ENCODE data around the gene SPATA18. TPM values are rescaled to one million over a fixed set of nuclear protein-coding genes. Genes with fewer than 3 reads are reported as not detected.
A peak's percentile ranks its signal among the peaks of the same experiment; 100 is the strongest.
"Not testable (repeated sequence)": the region's sequence is repeated elsewhere in the genome, so short reads cannot be mapped to it uniquely, and the experiment has no call there.

Gene SPATA18
- total and polyA plus RNA-seq, 12 donors = 0.16 to 2.0 (median 1.3) TPM

GRCh38 chr4:52137152-52137551 lies 86.0 kb downstream of the SPATA18 start:
- H3K27me3 ChIP-seq = peaks cover 0 to 12% (median 0%) of the 10 kb centered on the region in 7 donors
- H3K4me1 ChIP-seq; ATAC-seq; DNase-seq; intact Hi-C loops (cut with DNase I); H3K4me3 ChIP-seq; H3K36me3 ChIP-seq; H3K27ac ChIP-seq: not testable (repeated sequence)
- WGBS, 2 donors = 28 to 45% methylated on average over 1 of the region's 1 CpG
- peaks cover 0 to 12% (median 0%) of the 10 kb centered on the region in 11 donors for H3K9me3 ChIP-seq
- TF ChIP-seq, protein P1, sequence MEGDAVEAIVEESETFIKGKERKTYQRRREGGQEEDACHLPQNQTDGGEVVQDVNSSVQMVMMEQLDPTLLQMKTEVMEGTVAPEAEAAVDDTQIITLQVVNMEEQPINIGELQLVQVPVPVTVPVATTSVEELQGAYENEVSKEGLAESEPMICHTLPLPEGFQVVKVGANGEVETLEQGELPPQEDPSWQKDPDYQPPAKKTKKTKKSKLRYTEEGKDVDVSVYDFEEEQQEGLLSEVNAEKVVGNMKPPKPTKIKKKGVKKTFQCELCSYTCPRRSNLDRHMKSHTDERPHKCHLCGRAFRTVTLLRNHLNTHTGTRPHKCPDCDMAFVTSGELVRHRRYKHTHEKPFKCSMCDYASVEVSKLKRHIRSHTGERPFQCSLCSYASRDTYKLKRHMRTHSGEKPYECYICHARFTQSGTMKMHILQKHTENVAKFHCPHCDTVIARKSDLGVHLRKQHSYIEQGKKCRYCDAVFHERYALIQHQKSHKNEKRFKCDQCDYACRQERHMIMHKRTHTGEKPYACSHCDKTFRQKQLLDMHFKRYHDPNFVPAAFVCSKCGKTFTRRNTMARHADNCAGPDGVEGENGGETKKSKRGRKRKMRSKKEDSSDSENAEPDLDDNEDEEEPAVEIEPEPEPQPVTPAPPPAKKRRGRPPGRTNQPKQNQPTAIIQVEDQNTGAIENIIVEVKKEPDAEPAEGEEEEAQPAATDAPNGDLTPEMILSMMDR (IDR thresholded peaks at IDR 0.05) = peak in 2 of 9 donors; percentile 9 to 21

DNA sequence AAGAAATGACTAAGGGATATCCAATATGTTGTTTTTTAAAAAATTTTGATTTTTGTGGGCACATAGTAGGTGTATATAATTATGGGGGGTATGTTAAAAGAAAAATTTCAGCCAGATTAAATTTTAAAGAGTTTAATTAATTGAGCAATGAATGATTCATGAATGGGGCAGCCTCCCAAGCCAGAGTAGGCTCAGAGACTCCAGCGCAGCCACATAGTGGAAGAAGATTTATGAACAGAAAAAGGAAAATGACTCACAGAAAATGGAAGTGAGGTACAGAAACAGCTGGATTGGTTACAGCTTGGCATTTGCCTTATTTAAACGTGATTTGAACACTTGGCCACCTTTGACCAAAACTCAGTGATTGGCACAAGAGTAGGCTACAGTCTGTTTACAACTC lies 91.7 kb downstream of the SPATA18 start:
- H3K4me3 ChIP-seq = no peak overlapping the region
- H3K4me1 ChIP-seq = no peaks in the 10 kb centered on the region
- peaks cover 0 to 12% (median 0%) of the 10 kb centered on the region in 11 donors for H3K9me3 ChIP-seq
- no peak overlapping the region for H3K27ac ChIP-seq
- no peak for DNase-seq
- intact Hi-C loops (cut with DNase I) = no loop called here
- TF ChIP-seq, protein P1 (IDR thresholded peaks at IDR 0.05) = no peak
- peaks cover 0 to 4% (median 0%) of the 10 kb centered on the region in 7 donors for H3K27me3 ChIP-seq
- WGBS, 2 donors = 75 to 86% methylated on average over 2 of the region's 2 CpGs
- no peak for ATAC-seq
- H3K36me3 ChIP-seq = no peaks in the 10 kb centered on the region

DNA sequence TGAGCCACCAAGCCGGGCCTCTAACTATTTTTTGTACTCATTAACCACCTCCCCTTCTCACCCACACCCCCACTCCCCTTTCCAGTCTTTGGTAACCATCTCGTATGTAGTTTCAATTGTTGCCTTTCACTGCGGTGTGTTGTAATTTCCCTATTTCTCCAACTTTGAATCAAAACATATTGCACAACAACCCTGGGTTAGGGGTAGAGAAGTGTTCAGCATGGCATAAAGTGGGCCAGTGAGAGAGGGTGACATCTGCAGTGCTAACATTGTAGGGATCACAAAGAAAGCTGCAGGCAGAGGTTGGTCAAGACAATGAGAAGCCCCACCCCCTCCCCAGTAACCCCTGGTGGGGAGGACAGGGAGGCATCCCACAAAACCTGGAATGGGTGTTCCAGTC lies 92.7 kb downstream of the SPATA18 start:
- H3K4me1 ChIP-seq = no peaks in the 10 kb centered on the region
- WGBS, 2 donors = 84 to 85% methylated on average over 3 of the region's 3 CpGs
- DNase-seq (no peak), ATAC-seq (no peak)
- no peak overlapping the region for H3K27ac ChIP-seq
- no peaks in the 10 kb centered on the region for H3K36me3 ChIP-seq
- H3K9me3 ChIP-seq = peaks cover 0 to 12% (median 0%) of the 10 kb centered on the region in 11 donors
- H3K27me3 ChIP-seq = peaks cover 0 to 8% (median 0%) of the 10 kb centered on the region in 7 donors
- TF ChIP-seq, protein P1 (IDR thresholded peaks at IDR 0.05) = no peak
- H3K4me3 ChIP-seq = no peak overlapping the region
- intact Hi-C loops (cut with DNase I) = no loop called here

DNA sequence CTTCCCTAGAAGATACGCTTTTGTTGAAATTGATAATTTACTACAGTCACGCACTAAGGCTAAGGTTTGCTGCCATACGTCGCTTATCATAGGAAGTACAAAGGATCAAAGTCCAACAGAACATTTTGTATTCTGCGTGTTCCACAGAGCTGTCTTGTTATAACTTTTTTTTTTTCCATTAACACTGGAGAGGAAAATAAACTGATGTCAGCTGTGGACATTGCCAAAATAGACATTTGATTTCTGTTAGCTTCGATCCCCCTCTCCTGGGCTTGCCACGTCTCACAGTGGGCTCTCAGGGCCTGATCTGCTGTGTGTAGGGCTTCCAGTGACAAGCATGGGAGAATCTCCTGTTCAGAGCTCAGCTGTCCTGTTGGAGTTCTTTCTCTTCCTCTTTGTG lies 93.3 kb downstream of the SPATA18 start:
- peaks cover 0 to 8% (median 0%) of the 10 kb centered on the region in 7 donors for H3K27me3 ChIP-seq
- 70 to 75% methylated on average over 7 of the region's 7 CpGs for WGBS, 2 donors
- TF ChIP-seq, protein P1 (IDR thresholded peaks at IDR 0.05) = no peak
- no peaks in the 10 kb centered on the region for H3K4me1 ChIP-seq
- intact Hi-C loops (cut with DNase I) = no loop called here
- H3K9me3 ChIP-seq = peaks cover 0 to 12% (median 0%) of the 10 kb centered on the region in 11 donors
- no peaks in the 10 kb centered on the region for H3K36me3 ChIP-seq
- ATAC-seq (peak in 3 of 8 donors; percentile 17 to 63 (median 39)), DNase-seq (no peak)
- H3K27ac ChIP-seq = no peak overlapping the region
- H3K4me3 ChIP-seq = no peak overlapping the region

Other genes starting within 250 kb of the SPATA18 start
- 10 to 100 TPM; 30.6 to 48.7 (median 37.6) TPM for gene DCUN1D4, start 208.2 kb upstream of the SPATA18 start, total RNA-seq
- 10 to 100 TPM; 11.0 to 21.1 TPM for gene DCUN1D4, start 208.2 kb upstream of the SPATA18 start, polyA plus RNA-seq
- under 1 TPM in 9 of 10 donors, not detected in 1; 0.08 to 0.57 (median 0.26) TPM for gene LRRC66, start 30.9 kb upstream of the SPATA18 start, total RNA-seq
- 1 to 10 TPM in 1 of 2 donors, under 1 TPM in 1; 0.16 to 1.5 TPM for gene LRRC66, start 30.9 kb upstream of the SPATA18 start, polyA plus RNA-seq
- 100 to 1,000 TPM in 2 of 10 donors, 10 to 100 TPM in 8; 75.9 to 124 (median 91.8) TPM for gene SGCB, start 13.0 kb upstream of the SPATA18 start, total RNA-seq
- 10 to 100 TPM; 14.3 to 19.9 TPM for gene SGCB, start 13.0 kb upstream of the SPATA18 start, polyA plus RNA-seq

Data from heart right ventricle (tissue), 16 donors.